ENCODE measurements around the gene MEAK7.

DNA sequence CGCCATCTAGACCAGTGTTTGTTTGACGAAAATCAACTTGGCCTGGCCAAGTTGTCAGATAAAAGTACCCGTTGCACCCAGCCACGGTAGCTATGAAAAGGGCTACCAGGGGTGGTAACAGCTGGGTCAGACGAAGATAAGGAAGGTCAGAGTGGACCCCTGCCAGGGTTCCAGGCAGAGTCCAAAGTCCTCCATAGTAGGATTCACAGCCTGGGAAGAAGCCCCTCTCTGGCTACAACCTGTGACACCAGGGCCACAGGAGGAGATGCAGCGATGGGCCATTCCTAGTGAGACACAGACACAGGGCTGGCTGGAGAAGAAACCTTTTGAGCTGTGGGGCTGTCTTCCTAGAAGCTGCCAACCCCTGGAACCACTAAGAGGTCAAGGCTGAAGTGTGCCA is 39.3 kb downstream of the MEAK7 start:
- TF ChIP-seq CTCF (IDR thresholded peaks at IDR 0.05) (no peak), EZH2 (IDR thresholded peaks at IDR 0.05) (no peak), EZH2phosphoT487 (IDR thresholded peaks at IDR 0.05) (no peak)

Data from neural progenitor cell (in vitro differentiated cells).